Transverse colon (tissue), 4 donors: ENCODE results near the gene NOTCH2.

Source experiments
- EP300 ChIP-seq: sonication (generic); formaldehyde crosslinking; IDR thresholded peaks from one replicate; pipeline ENCODE4 v1.6.1; 2017; ENCODE audit warnings: antibody characterized with exemption, low read depth
- POLR2A ChIP-seq: fragments of 450-650 bp; IDR thresholded peaks from one replicate; pipeline ENCODE4 v1.6.1; 2016; ENCODE audit warnings: antibody characterized with exemption, mild to moderate bottlenecking, moderate library complexity
- POLR2AphosphoS5 ChIP-seq, 3 donors: sonication (generic); formaldehyde crosslinking; IDR thresholded peaks; one replicate each; pipeline ENCODE4 v1.6.1; 2016; ENCODE audit warnings: antibody characterized with exemption in 3 of 3
- TF ChIP-seq, protein P1 (sequence below), 5 experiments: fragments of 200-600 bp in 3 of 5; fragments of 450-650 bp in 2 of 5; sonication (generic) in 3 of 5; IDR thresholded peaks; 1 replicate in 2 of 5; 2 replicates in 3 of 5; pipeline ENCODE4 v1.5.1; 2016 to 2017; ENCODE audit warnings: antibody characterized with exemption in 5 of 5, inconsistent platforms in 3 of 5, mild to moderate bottlenecking in 2 of 5, moderate library complexity in 1 of 5

DNA sequence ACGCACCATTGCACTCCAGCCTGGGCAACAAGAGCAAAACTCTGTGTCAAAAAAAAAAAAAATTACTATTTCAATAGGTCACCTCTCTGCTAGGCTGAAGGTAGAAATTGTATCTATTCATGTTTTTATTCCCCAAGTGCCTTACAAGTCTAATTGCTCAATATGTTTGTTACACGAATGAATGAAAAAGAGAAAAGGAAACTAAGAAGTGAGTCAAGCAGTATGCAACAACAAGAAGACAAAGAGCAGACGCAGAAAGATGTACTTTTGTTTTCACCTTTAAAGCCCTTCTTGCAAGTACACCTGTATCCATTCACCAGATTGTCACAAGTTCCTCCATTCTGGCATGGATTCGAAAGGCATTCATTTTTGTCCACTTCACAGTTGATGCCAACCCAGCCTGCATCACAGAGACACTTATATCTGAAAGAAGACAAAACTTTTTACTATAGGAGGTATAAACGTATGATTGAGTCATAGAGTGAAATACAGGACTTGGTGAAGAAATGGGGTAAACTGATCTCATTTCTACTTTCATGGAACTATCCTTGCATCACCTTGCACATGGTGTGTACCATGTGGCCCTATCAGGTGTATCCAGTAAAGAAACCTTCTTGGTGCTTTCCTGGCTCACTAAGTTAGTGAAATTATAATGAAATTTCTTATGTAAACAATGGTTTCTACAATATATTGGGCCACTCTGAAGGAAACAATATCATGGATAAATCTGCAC lies 116.0 kb downstream of the NOTCH2 start:
- no peak for TF ChIP-seq POLR2A
- TF ChIP-seq, protein P1, sequence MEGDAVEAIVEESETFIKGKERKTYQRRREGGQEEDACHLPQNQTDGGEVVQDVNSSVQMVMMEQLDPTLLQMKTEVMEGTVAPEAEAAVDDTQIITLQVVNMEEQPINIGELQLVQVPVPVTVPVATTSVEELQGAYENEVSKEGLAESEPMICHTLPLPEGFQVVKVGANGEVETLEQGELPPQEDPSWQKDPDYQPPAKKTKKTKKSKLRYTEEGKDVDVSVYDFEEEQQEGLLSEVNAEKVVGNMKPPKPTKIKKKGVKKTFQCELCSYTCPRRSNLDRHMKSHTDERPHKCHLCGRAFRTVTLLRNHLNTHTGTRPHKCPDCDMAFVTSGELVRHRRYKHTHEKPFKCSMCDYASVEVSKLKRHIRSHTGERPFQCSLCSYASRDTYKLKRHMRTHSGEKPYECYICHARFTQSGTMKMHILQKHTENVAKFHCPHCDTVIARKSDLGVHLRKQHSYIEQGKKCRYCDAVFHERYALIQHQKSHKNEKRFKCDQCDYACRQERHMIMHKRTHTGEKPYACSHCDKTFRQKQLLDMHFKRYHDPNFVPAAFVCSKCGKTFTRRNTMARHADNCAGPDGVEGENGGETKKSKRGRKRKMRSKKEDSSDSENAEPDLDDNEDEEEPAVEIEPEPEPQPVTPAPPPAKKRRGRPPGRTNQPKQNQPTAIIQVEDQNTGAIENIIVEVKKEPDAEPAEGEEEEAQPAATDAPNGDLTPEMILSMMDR (IDR thresholded peaks at IDR 0.05): no peak
- no peak for TF ChIP-seq POLR2AphosphoS5 (IDR thresholded peaks at IDR 0.05)
- TF ChIP-seq EP300: no peak
